ENCODE results near the gene FANCC.

Gene FANCC

GRCh38 chr9:95077766-95078370 is 239.6 kb downstream of the FANCC start:
- no peaks in the 10 kb centered on the region for H3K4me1 Mint-ChIP-seq (ENCODE audit: low read depth)
- H3K27me3 Mint-ChIP-seq = no peaks in the 10 kb centered on the region
- H3K27ac Mint-ChIP-seq = no peak overlapping the region
- H3K36me3 Mint-ChIP-seq (ENCODE audit: low read depth) = peaks cover 13% of the 10 kb centered on the region
- no peaks in the 10 kb centered on the region for H3K9me3 Mint-ChIP-seq
- intact Hi-C loops (cut with micrococcal nuclease) = no loop called here
- no peak overlapping the region for H3K4me3 Mint-ChIP-seq

- Mint-ChIP-seq H3K4me1 (ENCODE audit: low read depth) (no peaks in the 10 kb centered on the region), H3K27ac (no peak overlapping the region), H3K27me3 (no peaks in the 10 kb centered on the region), H3K4me3 (no peak overlapping the region), H3K9me3 (no peaks in the 10 kb centered on the region), H3K36me3 (ENCODE audit: low read depth) (peaks cover 6% of the 10 kb centered on the region)
- intact Hi-C loops (cut with micrococcal nuclease) = no loop called here
Measured at GRCh38 chr9:95077053-95077765, 240.3 kb downstream of the FANCC start.

GRCh38 chr9:95076696-95077052 is 240.8 kb downstream of the FANCC start:
- H3K36me3 Mint-ChIP-seq (ENCODE audit: low read depth) = peaks cover 1% of the 10 kb centered on the region
- H3K4me3 Mint-ChIP-seq = no peak overlapping the region
- no peaks in the 10 kb centered on the region for H3K9me3 Mint-ChIP-seq
- intact Hi-C loops (cut with micrococcal nuclease) = no loop called here
- H3K27me3 Mint-ChIP-seq = no peaks in the 10 kb centered on the region
- H3K4me1 Mint-ChIP-seq (ENCODE audit: low read depth) = no peaks in the 10 kb centered on the region
- H3K27ac Mint-ChIP-seq = no peak overlapping the region

- no peaks in the 10 kb centered on the region for H3K4me1 Mint-ChIP-seq (ENCODE audit: low read depth)
- H3K9me3 Mint-ChIP-seq = no peaks in the 10 kb centered on the region
- H3K36me3 Mint-ChIP-seq (ENCODE audit: low read depth) = no peaks in the 10 kb centered on the region
- no peak overlapping the region for H3K27ac Mint-ChIP-seq
- H3K27me3 Mint-ChIP-seq = no peaks in the 10 kb centered on the region
- intact Hi-C loops (cut with micrococcal nuclease) = no loop called here
- H3K4me3 Mint-ChIP-seq = no peak overlapping the region
Measured at GRCh38 chr9:95075700-95076099, 241.8 kb downstream of the FANCC start.

GRCh38 chr9:95074632-95075031 is 242.9 kb downstream of the FANCC start:
- intact Hi-C loops (cut with micrococcal nuclease) = no loop called here
- Mint-ChIP-seq H3K27ac (no peak overlapping the region), H3K9me3 (no peaks in the 10 kb centered on the region), H3K27me3 (no peaks in the 10 kb centered on the region), H3K36me3 (ENCODE audit: low read depth) (no peaks in the 10 kb centered on the region), H3K4me3 (no peak overlapping the region), H3K4me1 (ENCODE audit: low read depth) (no peaks in the 10 kb centered on the region)

GRCh38 chr9:95073918-95074317 is 243.6 kb downstream of the FANCC start:
- Mint-ChIP-seq H3K4me1 (ENCODE audit: low read depth) (no peaks in the 10 kb centered on the region), H3K4me3 (no peak overlapping the region), H3K36me3 (ENCODE audit: low read depth) (no peaks in the 10 kb centered on the region), H3K9me3 (no peaks in the 10 kb centered on the region), H3K27ac (no peak overlapping the region), H3K27me3 (no peaks in the 10 kb centered on the region)
- intact Hi-C loops (cut with micrococcal nuclease) = no loop called here

GRCh38 chr9:95073042-95073607 is 244.4 kb downstream of the FANCC start:
- H3K36me3 Mint-ChIP-seq (ENCODE audit: low read depth) = no peaks in the 10 kb centered on the region
- intact Hi-C loops (cut with micrococcal nuclease) = no loop called here
- no peaks in the 10 kb centered on the region for H3K4me1 Mint-ChIP-seq (ENCODE audit: low read depth)
- H3K9me3 Mint-ChIP-seq = no peaks in the 10 kb centered on the region
- H3K27me3 Mint-ChIP-seq = no peaks in the 10 kb centered on the region
- H3K27ac Mint-ChIP-seq = no peak overlapping the region
- H3K4me3 Mint-ChIP-seq = no peak overlapping the region

- intact Hi-C loops (cut with micrococcal nuclease) = no loop called here
- Mint-ChIP-seq H3K36me3 (ENCODE audit: low read depth) (no peaks in the 10 kb centered on the region), H3K4me3 (no peak overlapping the region), H3K27ac (no peak overlapping the region), H3K4me1 (ENCODE audit: low read depth) (no peaks in the 10 kb centered on the region), H3K9me3 (no peaks in the 10 kb centered on the region), H3K27me3 (no peaks in the 10 kb centered on the region)
Measured at GRCh38 chr9:95071925-95072324, 245.6 kb downstream of the FANCC start.

- intact Hi-C loops (cut with micrococcal nuclease) = no loop called here
- H3K4me1 Mint-ChIP-seq (ENCODE audit: low read depth) = no peaks in the 10 kb centered on the region
- H3K27ac Mint-ChIP-seq = no peak overlapping the region
- no peaks in the 10 kb centered on the region for H3K27me3 Mint-ChIP-seq
- no peaks in the 10 kb centered on the region for H3K9me3 Mint-ChIP-seq
- H3K36me3 Mint-ChIP-seq (ENCODE audit: low read depth) = no peaks in the 10 kb centered on the region
- no peak overlapping the region for H3K4me3 Mint-ChIP-seq
Measured at GRCh38 chr9:95071450-95071849, 246.1 kb downstream of the FANCC start.

GRCh38 chr9:95070549-95071021 is 246.9 kb downstream of the FANCC start:
- Mint-ChIP-seq H3K27ac (no peak overlapping the region), H3K36me3 (ENCODE audit: low read depth) (no peaks in the 10 kb centered on the region), H3K9me3 (no peaks in the 10 kb centered on the region), H3K4me3 (no peak overlapping the region), H3K4me1 (ENCODE audit: low read depth) (no peaks in the 10 kb centered on the region), H3K27me3 (no peaks in the 10 kb centered on the region)
- intact Hi-C loops (cut with micrococcal nuclease) = no loop called here

GRCh38 chr9:95067897-95068296 is 249.6 kb downstream of the FANCC start:
- intact Hi-C loops (cut with micrococcal nuclease) = no loop called here
- no peaks in the 10 kb centered on the region for H3K4me1 Mint-ChIP-seq (ENCODE audit: low read depth)
- no peaks in the 10 kb centered on the region for H3K9me3 Mint-ChIP-seq
- no peak overlapping the region for H3K4me3 Mint-ChIP-seq
- no peaks in the 10 kb centered on the region for H3K27me3 Mint-ChIP-seq
- peaks cover 7% of the 10 kb centered on the region for H3K36me3 Mint-ChIP-seq (ENCODE audit: low read depth)
- no peak overlapping the region for H3K27ac Mint-ChIP-seq

GRCh38 chr9:95067057-95067456 is 250.5 kb downstream of the FANCC start:
- H3K4me3 Mint-ChIP-seq = no peak overlapping the region
- H3K9me3 Mint-ChIP-seq = no peaks in the 10 kb centered on the region
- intact Hi-C loops (cut with micrococcal nuclease) = no loop called here
- H3K4me1 Mint-ChIP-seq (ENCODE audit: low read depth) = no peaks in the 10 kb centered on the region
- H3K27ac Mint-ChIP-seq = no peak overlapping the region
- H3K27me3 Mint-ChIP-seq = no peaks in the 10 kb centered on the region
- H3K36me3 Mint-ChIP-seq (ENCODE audit: low read depth) = peaks cover 13% of the 10 kb centered on the region

GRCh38 chr9:95065224-95065623 is 252.3 kb downstream of the FANCC start:
- no peaks in the 10 kb centered on the region for H3K27me3 Mint-ChIP-seq
- intact Hi-C loops (cut with micrococcal nuclease) = no loop called here
- H3K4me1 Mint-ChIP-seq (ENCODE audit: low read depth) = no peaks in the 10 kb centered on the region
- no peak overlapping the region for H3K27ac Mint-ChIP-seq
- H3K4me3 Mint-ChIP-seq = no peak overlapping the region
- no peaks in the 10 kb centered on the region for H3K9me3 Mint-ChIP-seq
- H3K36me3 Mint-ChIP-seq (ENCODE audit: low read depth) = peaks cover 13% of the 10 kb centered on the region

GRCh38 chr9:95063300-95063699 is 254.2 kb downstream of the FANCC start:
- H3K4me3 Mint-ChIP-seq = no peak overlapping the region
- no peak overlapping the region for H3K27ac Mint-ChIP-seq
- H3K36me3 Mint-ChIP-seq (ENCODE audit: low read depth) = peaks cover 13% of the 10 kb centered on the region
- H3K4me1 Mint-ChIP-seq (ENCODE audit: low read depth) = no peaks in the 10 kb centered on the region
- intact Hi-C loops (cut with micrococcal nuclease) = no loop called here
- no peaks in the 10 kb centered on the region for H3K27me3 Mint-ChIP-seq
- no peaks in the 10 kb centered on the region for H3K9me3 Mint-ChIP-seq

Measured in dendritic cell treated with granulocyte-macrophage colony-stimulating factor and Interleukin-4, amounts not matched to agents 40 ng/mL and 50 ng/mL, for 4 days (primary cell).